ENCODE data around the gene WDR77.
A peak's percentile ranks its signal among the peaks of the same experiment; 100 is the strongest.

Gene WDR77

DNA sequence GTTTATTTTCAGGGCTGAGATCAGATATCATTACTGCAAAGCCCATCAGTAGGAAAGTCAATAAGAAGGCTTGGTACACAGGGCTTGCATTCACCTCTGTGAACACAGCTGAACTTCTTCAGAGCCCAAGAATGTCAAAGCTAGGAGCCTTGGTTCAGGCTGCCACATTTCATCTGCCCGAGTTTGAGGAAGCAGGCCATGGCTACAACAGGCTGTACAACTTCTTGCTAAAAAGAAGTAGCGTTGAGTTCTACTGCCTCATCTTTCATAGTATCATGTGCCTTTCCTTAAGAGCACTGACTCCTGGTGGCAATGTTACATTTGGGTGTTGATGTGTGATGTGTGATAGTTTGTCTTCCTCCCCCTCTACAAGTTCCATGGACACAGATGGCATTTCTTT lies 34.8 kb upstream of the WDR77 start:
- Histone ChIP-seq H3K9ac (ENCODE audit: low read depth in 1 of 2, low read length in 2 of 2) (no peak overlapping the region), H3K4me3 (ENCODE audit: low read depth in 1 of 2, low read length in 2 of 2) (no peak overlapping the region), H3K27ac (ENCODE audit: low read depth, low read length) (no peak overlapping the region), H3K4me1 (ENCODE audit: control insufficient read depth in 1 of 2, insufficient read depth in 2 of 2, low read length in 2 of 2) (no peaks in the 10 kb centered on the region), H3K36me3 (ENCODE audit: control insufficient read depth in 1 of 2, insufficient read depth in 2 of 2, low read length in 2 of 2) (no peaks in the 10 kb centered on the region), H3K9me3 (ENCODE audit: control insufficient read depth in 1 of 2, low read length in 2 of 2) (no peaks in the 10 kb centered on the region), H3K27me3 (ENCODE audit: control insufficient read depth in 1 of 2, insufficient read depth in 2 of 2, low read length in 2 of 2) (no peaks in the 10 kb centered on the region)

DNA sequence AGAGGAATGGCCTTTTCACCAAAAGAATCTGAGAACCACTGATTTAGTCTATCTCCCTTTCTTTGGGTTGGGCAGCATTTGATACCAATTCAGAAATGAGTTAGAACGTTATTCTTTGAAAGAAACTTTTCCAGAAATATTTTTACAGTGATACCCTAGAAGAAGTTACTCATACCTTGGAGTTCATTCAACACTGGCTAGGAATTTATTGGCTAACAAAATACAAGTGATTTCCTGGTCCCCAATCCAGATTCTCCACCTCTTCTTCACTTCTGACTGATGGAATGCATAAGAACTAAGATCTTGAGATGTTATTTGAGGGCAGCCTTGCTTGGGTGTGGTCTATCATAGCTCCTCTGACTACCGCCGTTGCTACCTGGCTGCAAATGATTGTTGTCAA lies 34.1 kb upstream of the WDR77 start:
- Histone ChIP-seq H3K27ac (ENCODE audit: low read depth, low read length) (no peak overlapping the region), H3K4me1 (ENCODE audit: control insufficient read depth in 1 of 2, insufficient read depth in 2 of 2, low read length in 2 of 2) (no peaks in the 10 kb centered on the region), H3K9me3 (ENCODE audit: control insufficient read depth in 1 of 2, low read length in 2 of 2) (no peaks in the 10 kb centered on the region), H3K4me3 (ENCODE audit: low read depth in 1 of 2, low read length in 2 of 2) (no peak overlapping the region), H3K36me3 (ENCODE audit: control insufficient read depth in 1 of 2, insufficient read depth in 2 of 2, low read length in 2 of 2) (no peaks in the 10 kb centered on the region), H3K27me3 (ENCODE audit: control insufficient read depth in 1 of 2, insufficient read depth in 2 of 2, low read length in 2 of 2) (no peaks in the 10 kb centered on the region), H3K9ac (ENCODE audit: low read depth in 1 of 2, low read length in 2 of 2) (no peak overlapping the region)

GRCh38 chr1:111481387-111482221 lies 32.5 kb upstream of the WDR77 start:
- Histone ChIP-seq H3K9me3 (ENCODE audit: control insufficient read depth in 1 of 2, low read length in 2 of 2) (no peaks in the 10 kb centered on the region), H3K9ac (ENCODE audit: low read depth in 1 of 2, low read length in 2 of 2) (no peak overlapping the region), H3K4me3 (ENCODE audit: low read depth in 1 of 2, low read length in 2 of 2) (no peak overlapping the region), H3K27ac (ENCODE audit: low read depth, low read length) (no peak overlapping the region), H3K27me3 (ENCODE audit: control insufficient read depth in 1 of 2, insufficient read depth in 2 of 2, low read length in 2 of 2) (no peaks in the 10 kb centered on the region), H3K4me1 (ENCODE audit: control insufficient read depth in 1 of 2, insufficient read depth in 2 of 2, low read length in 2 of 2) (peaks cover 6% of the 10 kb centered on the region in 2 donors), H3K36me3 (ENCODE audit: control insufficient read depth in 1 of 2, insufficient read depth in 2 of 2, low read length in 2 of 2) (no peaks in the 10 kb centered on the region)

DNA sequence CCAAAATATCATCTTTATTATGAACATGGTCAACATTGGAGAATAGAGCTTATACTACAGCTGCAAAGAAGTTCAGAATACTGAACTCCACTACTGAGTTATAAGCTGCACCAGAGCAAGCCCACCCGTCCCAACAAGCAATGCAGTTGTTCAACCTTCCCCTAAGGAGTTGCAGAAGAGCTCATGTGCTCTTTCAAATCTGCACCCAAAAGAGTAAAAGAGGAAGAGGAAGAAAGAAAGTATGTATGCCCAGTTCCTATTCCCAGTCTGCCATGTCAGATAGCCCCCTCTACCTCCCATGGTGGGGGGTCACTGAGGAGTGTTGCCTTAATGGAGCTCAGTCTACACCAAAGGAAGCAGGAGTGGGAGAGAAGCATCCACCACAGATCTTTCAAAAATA lies 31.6 kb upstream of the WDR77 start:
- Histone ChIP-seq H3K36me3 (ENCODE audit: control insufficient read depth in 1 of 2, insufficient read depth in 2 of 2, low read length in 2 of 2) (no peaks in the 10 kb centered on the region), H3K9me3 (ENCODE audit: control insufficient read depth in 1 of 2, low read length in 2 of 2) (no peaks in the 10 kb centered on the region), H3K4me1 (ENCODE audit: control insufficient read depth in 1 of 2, insufficient read depth in 2 of 2, low read length in 2 of 2) (peaks cover 6 to 8% of the 10 kb centered on the region in 2 donors), H3K9ac (ENCODE audit: low read depth in 1 of 2, low read length in 2 of 2) (no peak overlapping the region), H3K27me3 (ENCODE audit: control insufficient read depth in 1 of 2, insufficient read depth in 2 of 2, low read length in 2 of 2) (no peaks in the 10 kb centered on the region), H3K4me3 (ENCODE audit: low read depth in 1 of 2, low read length in 2 of 2) (no peak overlapping the region), H3K27ac (ENCODE audit: low read depth, low read length) (no peak overlapping the region)

DNA sequence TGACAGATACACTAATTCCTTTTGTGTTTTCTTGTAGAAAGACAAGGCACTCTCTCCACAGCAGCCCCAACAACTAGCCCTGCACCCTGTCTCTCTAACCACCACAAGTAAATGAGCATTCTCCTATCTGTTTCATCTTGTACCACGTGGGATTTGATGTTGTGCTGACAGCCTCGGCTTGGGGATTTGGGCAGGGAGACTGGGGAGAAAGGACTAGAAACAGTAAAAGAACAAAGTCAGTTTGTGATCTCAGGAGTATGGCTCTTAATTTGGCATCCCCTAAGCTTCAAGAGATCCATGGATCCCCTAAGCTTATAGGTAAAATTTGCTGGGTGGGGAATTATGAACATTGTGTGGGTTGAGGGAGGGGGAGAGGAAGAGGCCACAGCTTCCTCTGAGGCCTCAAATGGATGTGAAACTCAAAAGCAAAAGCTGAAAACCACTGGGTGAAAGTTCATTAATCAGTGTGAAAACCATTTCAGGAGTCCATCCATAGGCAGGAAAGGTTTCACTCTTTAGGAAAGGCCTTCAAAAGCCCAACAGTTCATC lies 27.8 kb upstream of the WDR77 start:
- Histone ChIP-seq H3K27ac (ENCODE audit: low read depth, low read length) (no peak overlapping the region), H3K36me3 (ENCODE audit: control insufficient read depth in 1 of 2, insufficient read depth in 2 of 2, low read length in 2 of 2) (no peaks in the 10 kb centered on the region), H3K9me3 (ENCODE audit: control insufficient read depth in 1 of 2, low read length in 2 of 2) (no peaks in the 10 kb centered on the region), H3K9ac (ENCODE audit: low read depth in 1 of 2, low read length in 2 of 2) (no peak overlapping the region), H3K4me1 (ENCODE audit: control insufficient read depth in 1 of 2, insufficient read depth in 2 of 2, low read length in 2 of 2) (peaks cover 6 to 8% of the 10 kb centered on the region in 2 donors), H3K4me3 (ENCODE audit: low read depth in 1 of 2, low read length in 2 of 2) (no peak overlapping the region), H3K27me3 (ENCODE audit: control insufficient read depth in 1 of 2, insufficient read depth in 2 of 2, low read length in 2 of 2) (no peaks in the 10 kb centered on the region)

GRCh38 chr1:111476214-111476613 lies 27.2 kb upstream of the WDR77 start:
- Histone ChIP-seq H3K9ac (ENCODE audit: low read depth in 1 of 2, low read length in 2 of 2) (no peak overlapping the region), H3K4me1 (ENCODE audit: control insufficient read depth in 1 of 2, insufficient read depth in 2 of 2, low read length in 2 of 2) (peaks cover 6 to 8% of the 10 kb centered on the region in 2 donors), H3K27me3 (ENCODE audit: control insufficient read depth in 1 of 2, insufficient read depth in 2 of 2, low read length in 2 of 2) (no peaks in the 10 kb centered on the region), H3K4me3 (ENCODE audit: low read depth in 1 of 2, low read length in 2 of 2) (no peak overlapping the region), H3K36me3 (ENCODE audit: control insufficient read depth in 1 of 2, insufficient read depth in 2 of 2, low read length in 2 of 2) (no peaks in the 10 kb centered on the region), H3K27ac (ENCODE audit: low read depth, low read length) (no peak overlapping the region), H3K9me3 (ENCODE audit: control insufficient read depth in 1 of 2, low read length in 2 of 2) (no peaks in the 10 kb centered on the region)

DNA sequence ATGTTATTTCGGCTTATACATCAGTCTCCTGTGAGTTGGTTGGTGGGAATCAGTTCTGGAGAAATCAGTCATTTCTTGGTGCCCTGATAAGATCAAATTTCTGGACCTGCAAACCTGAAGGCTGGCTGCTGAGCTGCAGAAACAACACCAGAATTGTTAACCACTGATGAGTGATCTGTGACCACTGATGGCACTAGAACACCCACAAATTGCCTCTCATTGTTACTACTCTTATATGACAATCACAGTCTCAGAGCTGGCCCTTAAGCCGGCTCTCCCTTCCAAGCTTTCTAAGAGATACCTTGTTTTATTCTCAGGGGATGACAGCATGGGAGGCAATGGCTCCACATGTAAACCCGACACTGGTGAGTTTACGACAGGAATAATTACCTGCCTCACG lies 26.6 kb upstream of the WDR77 start:
- H3K9me3 ChIP-seq (ENCODE audit: control insufficient read depth in 1 of 2, low read length in 2 of 2) = no peaks in the 10 kb centered on the region
- H3K27me3 ChIP-seq (ENCODE audit: control insufficient read depth in 1 of 2, insufficient read depth in 2 of 2, low read length in 2 of 2) = no peaks in the 10 kb centered on the region
- peaks cover 6 to 11% of the 10 kb centered on the region in 2 donors for H3K4me1 ChIP-seq (ENCODE audit: control insufficient read depth in 1 of 2, insufficient read depth in 2 of 2, low read length in 2 of 2)
- no peaks in the 10 kb centered on the region for H3K36me3 ChIP-seq (ENCODE audit: control insufficient read depth in 1 of 2, insufficient read depth in 2 of 2, low read length in 2 of 2)
- H3K27ac ChIP-seq (ENCODE audit: low read depth, low read length) = no peak overlapping the region
- no peak overlapping the region for H3K4me3 ChIP-seq (ENCODE audit: low read depth in 1 of 2, low read length in 2 of 2)
- H3K9ac ChIP-seq (ENCODE audit: low read depth in 1 of 2, low read length in 2 of 2) = no peak overlapping the region

GRCh38 chr1:111474521-111474920 lies 25.5 kb upstream of the WDR77 start:
- peaks cover 0 to 6% of the 10 kb centered on the region in 2 donors for H3K36me3 ChIP-seq (ENCODE audit: control insufficient read depth in 1 of 2, insufficient read depth in 2 of 2, low read length in 2 of 2)
- peak overlapping the region; percentile 2 to 31 for H3K9ac ChIP-seq (ENCODE audit: low read depth in 1 of 2, low read length in 2 of 2)
- H3K4me1 ChIP-seq (ENCODE audit: control insufficient read depth in 1 of 2, insufficient read depth in 2 of 2, low read length in 2 of 2) = peaks cover 6 to 12% of the 10 kb centered on the region in 2 donors
- no peak overlapping the region for H3K4me3 ChIP-seq (ENCODE audit: low read depth in 1 of 2, low read length in 2 of 2)
- no peak overlapping the region for H3K27ac ChIP-seq (ENCODE audit: low read depth, low read length)
- no peaks in the 10 kb centered on the region for H3K27me3 ChIP-seq (ENCODE audit: control insufficient read depth in 1 of 2, insufficient read depth in 2 of 2, low read length in 2 of 2)
- no peaks in the 10 kb centered on the region for H3K9me3 ChIP-seq (ENCODE audit: control insufficient read depth in 1 of 2, low read length in 2 of 2)

DNA sequence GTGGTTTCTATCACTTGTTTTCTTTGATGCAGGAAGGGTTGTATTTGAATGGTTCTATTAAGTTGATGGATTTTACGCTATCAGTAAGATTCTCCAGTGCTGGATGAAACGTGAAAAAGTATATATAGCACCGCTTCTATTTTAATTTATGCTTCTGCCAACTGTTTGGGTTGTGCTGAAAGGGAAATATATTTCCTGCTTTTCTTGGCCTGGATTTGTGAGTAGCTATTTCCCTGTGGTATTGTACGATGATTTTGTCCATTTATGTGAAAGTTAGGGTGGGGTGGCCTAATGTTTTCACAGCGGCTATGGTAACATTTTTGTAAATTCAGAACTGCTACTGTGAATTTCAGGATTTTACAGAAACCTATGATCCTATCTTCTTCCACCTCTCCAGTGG lies 25.1 kb upstream of the WDR77 start:
- Histone ChIP-seq H3K27ac (ENCODE audit: low read depth, low read length) (no peak overlapping the region), H3K9ac (ENCODE audit: low read depth in 1 of 2, low read length in 2 of 2) (peak overlapping the region; percentile 2 to 31), H3K27me3 (ENCODE audit: control insufficient read depth in 1 of 2, insufficient read depth in 2 of 2, low read length in 2 of 2) (no peaks in the 10 kb centered on the region), H3K9me3 (ENCODE audit: control insufficient read depth in 1 of 2, low read length in 2 of 2) (no peaks in the 10 kb centered on the region), H3K4me1 (ENCODE audit: control insufficient read depth in 1 of 2, insufficient read depth in 2 of 2, low read length in 2 of 2) (peaks cover 6 to 12% of the 10 kb centered on the region in 2 donors), H3K36me3 (ENCODE audit: control insufficient read depth in 1 of 2, insufficient read depth in 2 of 2, low read length in 2 of 2) (peaks cover 0 to 9% of the 10 kb centered on the region in 2 donors), H3K4me3 (ENCODE audit: low read depth in 1 of 2, low read length in 2 of 2) (no peak overlapping the region)

DNA sequence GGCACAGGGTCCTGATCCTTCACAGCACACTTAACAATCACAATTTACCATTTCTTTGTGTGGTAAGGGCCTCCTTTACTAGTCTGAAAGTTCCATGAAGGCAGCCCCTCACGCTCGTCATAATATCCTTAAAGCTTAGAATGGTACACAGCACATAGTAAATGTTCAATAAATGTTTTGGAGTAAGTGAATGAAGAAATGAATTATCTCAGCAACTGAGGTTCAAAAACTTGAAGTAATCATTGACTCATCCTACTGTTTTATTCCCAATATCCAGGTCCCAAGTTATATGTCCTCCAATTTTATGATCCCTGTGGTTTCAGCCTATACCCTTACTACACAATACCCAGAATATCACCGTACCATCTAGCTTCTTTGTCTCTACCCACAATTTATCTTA lies 22.5 kb upstream of the WDR77 start:
- Histone ChIP-seq H3K9ac (ENCODE audit: low read depth in 1 of 2, low read length in 2 of 2) (no peak overlapping the region), H3K27ac (ENCODE audit: low read depth, low read length) (no peak overlapping the region), H3K36me3 (ENCODE audit: control insufficient read depth in 1 of 2, insufficient read depth in 2 of 2, low read length in 2 of 2) (peaks cover 8 to 23% of the 10 kb centered on the region in 2 donors), H3K4me3 (ENCODE audit: low read depth in 1 of 2, low read length in 2 of 2) (no peak overlapping the region), H3K9me3 (ENCODE audit: control insufficient read depth in 1 of 2, low read length in 2 of 2) (no peaks in the 10 kb centered on the region), H3K4me1 (ENCODE audit: control insufficient read depth in 1 of 2, insufficient read depth in 2 of 2, low read length in 2 of 2) (peaks cover 0 to 7% of the 10 kb centered on the region in 2 donors), H3K27me3 (ENCODE audit: control insufficient read depth in 1 of 2, insufficient read depth in 2 of 2, low read length in 2 of 2) (no peaks in the 10 kb centered on the region)

All from duodenal mucosa (tissue), 2 donors.